D721Med (cell line): ENCODE data around the gene CA12.

ENCODE experiments used
- DNase-seq: peaks from one replicate; pipeline ENCODE4 v3.0.0; 2011; ENCODE audit warnings: low spot score; ENCODE audit not compliant: insufficient read length
- FAIRE-seq: peaks from 2 replicates; lab custom pipeline; 2011; peaks lifted over from hg19 to GRCh38; lab: Jason Lieb, UNC
- TF ChIP-seq, protein P1 (sequence below): IDR thresholded peaks from 2 replicates; pipeline ENCODE4 v1.5.1; 2012; ENCODE audit warnings: mild to moderate bottlenecking, control low read depth; ENCODE audit not compliant: insufficient read depth; ENCODE audit errors: missing control alignments

CA12 gene

DNA sequence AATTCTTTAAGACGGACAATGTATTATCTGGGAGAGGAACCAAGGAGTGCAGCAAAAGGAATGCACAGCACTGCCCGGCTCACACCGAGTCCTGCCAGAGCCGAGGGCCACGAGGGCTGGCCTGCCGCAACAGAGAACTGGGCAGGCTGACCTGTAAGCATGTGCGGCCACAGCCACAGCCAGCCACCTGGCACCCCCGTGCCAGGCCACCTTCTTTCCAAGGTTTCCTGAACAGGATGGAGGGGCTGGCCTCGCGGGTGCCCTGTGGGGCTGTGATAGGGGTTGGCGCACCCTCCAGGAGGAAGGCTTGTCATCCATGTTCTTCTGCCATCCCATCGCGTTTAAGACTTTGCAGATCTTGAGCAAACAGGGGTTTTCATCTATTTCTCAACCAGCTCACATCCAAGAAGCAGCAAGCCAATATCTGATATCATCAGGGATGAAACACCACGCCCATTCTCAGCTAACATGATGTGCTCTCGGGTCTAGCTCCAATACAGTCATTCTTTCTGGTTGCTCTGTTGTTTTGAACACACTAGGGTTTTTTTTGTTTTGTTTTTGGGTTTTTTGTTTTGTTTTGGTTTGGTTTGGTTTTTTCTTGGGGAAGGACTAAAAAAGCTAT lies 10.2 kb downstream of the CA12 start:
- no peak for DNase-seq
- no peak for FAIRE-seq
- TF ChIP-seq, protein P1, sequence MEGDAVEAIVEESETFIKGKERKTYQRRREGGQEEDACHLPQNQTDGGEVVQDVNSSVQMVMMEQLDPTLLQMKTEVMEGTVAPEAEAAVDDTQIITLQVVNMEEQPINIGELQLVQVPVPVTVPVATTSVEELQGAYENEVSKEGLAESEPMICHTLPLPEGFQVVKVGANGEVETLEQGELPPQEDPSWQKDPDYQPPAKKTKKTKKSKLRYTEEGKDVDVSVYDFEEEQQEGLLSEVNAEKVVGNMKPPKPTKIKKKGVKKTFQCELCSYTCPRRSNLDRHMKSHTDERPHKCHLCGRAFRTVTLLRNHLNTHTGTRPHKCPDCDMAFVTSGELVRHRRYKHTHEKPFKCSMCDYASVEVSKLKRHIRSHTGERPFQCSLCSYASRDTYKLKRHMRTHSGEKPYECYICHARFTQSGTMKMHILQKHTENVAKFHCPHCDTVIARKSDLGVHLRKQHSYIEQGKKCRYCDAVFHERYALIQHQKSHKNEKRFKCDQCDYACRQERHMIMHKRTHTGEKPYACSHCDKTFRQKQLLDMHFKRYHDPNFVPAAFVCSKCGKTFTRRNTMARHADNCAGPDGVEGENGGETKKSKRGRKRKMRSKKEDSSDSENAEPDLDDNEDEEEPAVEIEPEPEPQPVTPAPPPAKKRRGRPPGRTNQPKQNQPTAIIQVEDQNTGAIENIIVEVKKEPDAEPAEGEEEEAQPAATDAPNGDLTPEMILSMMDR = no peak

- DNase-seq (no peak), FAIRE-seq (no peak)
- TF ChIP-seq, protein P1 = no peak
Observed at GRCh38 chr15:63370764-63371163, 10.9 kb downstream of the CA12 start.

DNA sequence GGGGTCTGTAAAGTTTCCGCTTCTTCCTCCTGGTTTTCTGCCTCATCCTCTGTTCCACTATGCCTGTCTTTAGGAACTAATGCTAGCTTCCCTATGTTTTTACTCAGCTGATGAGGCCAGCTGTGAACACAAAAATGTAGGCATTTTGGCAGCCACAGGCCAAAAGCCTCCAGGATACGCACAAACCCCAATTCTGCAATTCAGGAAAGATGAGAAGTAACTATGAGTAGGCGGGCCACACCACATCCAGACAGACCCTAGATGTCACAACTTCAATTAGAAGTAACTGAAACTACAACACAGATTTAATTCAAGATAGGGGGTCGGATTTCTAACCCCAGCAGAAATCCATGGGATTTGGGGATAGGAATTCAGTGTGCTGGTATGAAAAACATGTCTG lies 11.9 kb downstream of the CA12 start:
- FAIRE-seq (no peak), DNase-seq (no peak)
- TF ChIP-seq, protein P1 = no peak

DNA sequence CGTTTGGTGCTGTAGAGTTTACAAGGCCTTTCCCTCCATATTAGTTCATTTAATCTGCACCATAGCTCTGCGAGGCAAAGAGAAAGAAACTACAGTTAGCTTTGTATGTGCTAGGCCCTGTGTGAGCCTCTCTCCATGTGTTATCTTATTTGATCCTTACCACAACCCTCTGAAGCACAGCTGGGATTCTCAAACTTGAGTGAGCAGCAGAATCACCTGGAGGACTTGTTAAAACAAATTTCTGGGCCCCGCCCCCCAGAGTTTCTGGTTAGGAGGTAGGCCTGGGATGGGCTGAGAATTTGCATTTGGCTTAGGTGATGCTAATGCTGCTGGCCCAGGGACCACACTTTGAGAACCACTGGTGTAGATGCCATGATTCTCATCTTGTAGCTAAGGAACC lies 12.3 kb downstream of the CA12 start:
- no peak for FAIRE-seq
- no peak for DNase-seq

DNA sequence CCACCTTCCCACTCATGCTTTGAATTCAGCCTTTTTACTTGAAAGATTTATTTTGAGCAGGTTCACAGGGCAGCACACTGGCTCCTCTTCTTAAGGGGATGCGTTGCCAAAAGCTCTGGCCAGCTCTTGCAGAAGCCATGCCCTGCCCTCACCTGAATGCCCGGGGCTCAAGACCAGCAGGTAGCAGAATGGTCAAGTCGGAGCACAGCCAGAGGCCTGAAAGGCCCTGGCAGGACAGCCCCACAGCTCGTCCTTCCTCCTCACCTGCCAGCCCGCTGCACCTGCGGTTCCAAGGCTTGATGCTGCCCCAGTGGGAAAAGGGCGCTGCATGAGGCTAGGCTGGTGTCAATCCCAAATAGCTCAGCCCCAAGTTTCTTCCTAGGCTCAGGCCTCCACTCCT lies 13.1 kb downstream of the CA12 start:
- no peak for DNase-seq
- FAIRE-seq = no peak
- TF ChIP-seq, protein P1 = no peak

More for the DNA sequence above, 12.3 kb downstream of the CA12 start:
- TF ChIP-seq, protein P1 = no peak

- TF ChIP-seq, protein P1 = no peak
- no peak for DNase-seq
- FAIRE-seq = no peak
Observed at GRCh38 chr15:63367900-63368299, 13.7 kb downstream of the CA12 start.

- TF ChIP-seq, protein P1 = no peak
- FAIRE-seq (no peak), DNase-seq (no peak)
Observed at GRCh38 chr15:63367390-63367789, 14.3 kb downstream of the CA12 start.
